Keratinocyte (primary cell): ENCODE results near the gene SCD.

Source experiments
- CTCF ChIP-seq, 3 experiments: IDR thresholded peaks in 1 of 3; conservative IDR thresholded peaks in 1 of 3; optimal IDR thresholded peaks in 1 of 3; 2 replicates in 2 of 3; 3 replicates in 1 of 3; pipeline versions ENCODE3 to v1.5.1; 2011; ENCODE audit warnings: low read length in 3 of 3, mild to moderate bottlenecking in 3 of 3, moderate library complexity in 2 of 3, control low read depth in 1 of 3, inconsistent platforms in 1 of 3; ENCODE audit not compliant: insufficient read depth in 2 of 3; ENCODE audit errors: extremely low read depth in 1 of 3
- EZH2 ChIP-seq: IDR thresholded peaks from one replicate; pipeline ENCODE4 v1.6.1; 2012; ENCODE audit warnings: inconsistent platforms, mild to moderate bottlenecking, low read length, moderate library complexity

GRCh38 chr10:100357059-100357858 lies 10.2 kb downstream of the SCD start:
- TF ChIP-seq CTCF (optimal IDR thresholded peaks at IDR 0.05 in 1 of 3, IDR thresholded peaks at IDR 0.05 in 1 of 3, conservative IDR thresholded peaks at IDR 0.05 in 1 of 3; ENCODE audit: extremely low read depth in 1 of 3, insufficient read depth in 2 of 3, low read length in 3 of 3) (no peak), EZH2 (no peak)
